GM19035 (cell line): ENCODE data around the gene SLC8A3.
"Not testable (repeated sequence)": the region's sequence is repeated elsewhere in the genome, so short reads cannot be mapped to it uniquely, and the experiment has no call there.

Source experiments
- ATAC-seq: cut with Tn5 transposase; IDR thresholded peaks from one replicate; pipeline ENCODE4 v1.9.1; 2021; ENCODE audit not compliant: unreplicated experiment

Gene SLC8A3

DNA sequence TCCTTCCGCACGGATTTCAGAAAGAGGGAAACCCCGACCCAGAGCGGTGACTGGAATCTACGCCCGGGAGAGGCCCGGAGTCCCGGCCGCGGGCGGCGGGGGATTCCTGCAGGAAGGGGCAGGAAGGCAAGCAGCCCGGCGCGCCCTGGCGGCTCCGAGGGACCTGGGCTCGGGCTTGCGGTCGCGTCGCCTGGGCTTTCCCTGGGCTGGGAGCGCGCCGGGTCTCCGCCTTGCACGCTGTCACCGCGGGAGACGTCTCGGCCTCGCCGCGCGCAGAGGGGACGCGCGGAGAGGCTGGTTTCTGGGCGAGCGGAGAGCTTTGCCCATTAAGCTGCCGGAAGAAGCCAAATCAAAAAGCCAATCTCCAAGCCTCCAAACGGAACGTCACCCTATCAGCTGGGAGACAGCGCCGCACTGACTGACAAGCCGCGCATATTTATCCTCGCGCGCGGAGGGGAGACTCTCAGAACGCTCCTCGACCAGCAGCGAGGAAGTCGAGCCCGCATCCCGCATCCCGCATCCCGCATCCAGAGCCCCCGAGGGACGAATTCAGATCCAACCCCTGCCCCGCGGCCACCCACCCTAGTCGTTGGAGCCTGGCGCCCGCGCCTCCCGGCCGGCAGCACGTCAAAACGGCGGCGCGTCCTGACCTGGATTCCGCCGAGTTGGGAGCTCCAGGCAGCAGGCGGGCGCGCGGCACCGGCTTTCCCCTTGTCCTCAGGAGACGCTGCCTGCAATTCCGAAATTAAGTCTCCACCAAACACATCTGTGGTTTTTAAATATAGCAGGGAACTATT is at the start of gene SLC8A3:
Gene SLC8A3 (minus strand): TSS at position 293 of the 797 bp plus-strand sequence. CDS start 20,529 bp downstream, outside the sequence.
- no peak for ATAC-seq

- no peak for ATAC-seq
Measured at GRCh38 chr14:70237710-70238109, 49.0 kb upstream of the SLC8A3 start.

DNA sequence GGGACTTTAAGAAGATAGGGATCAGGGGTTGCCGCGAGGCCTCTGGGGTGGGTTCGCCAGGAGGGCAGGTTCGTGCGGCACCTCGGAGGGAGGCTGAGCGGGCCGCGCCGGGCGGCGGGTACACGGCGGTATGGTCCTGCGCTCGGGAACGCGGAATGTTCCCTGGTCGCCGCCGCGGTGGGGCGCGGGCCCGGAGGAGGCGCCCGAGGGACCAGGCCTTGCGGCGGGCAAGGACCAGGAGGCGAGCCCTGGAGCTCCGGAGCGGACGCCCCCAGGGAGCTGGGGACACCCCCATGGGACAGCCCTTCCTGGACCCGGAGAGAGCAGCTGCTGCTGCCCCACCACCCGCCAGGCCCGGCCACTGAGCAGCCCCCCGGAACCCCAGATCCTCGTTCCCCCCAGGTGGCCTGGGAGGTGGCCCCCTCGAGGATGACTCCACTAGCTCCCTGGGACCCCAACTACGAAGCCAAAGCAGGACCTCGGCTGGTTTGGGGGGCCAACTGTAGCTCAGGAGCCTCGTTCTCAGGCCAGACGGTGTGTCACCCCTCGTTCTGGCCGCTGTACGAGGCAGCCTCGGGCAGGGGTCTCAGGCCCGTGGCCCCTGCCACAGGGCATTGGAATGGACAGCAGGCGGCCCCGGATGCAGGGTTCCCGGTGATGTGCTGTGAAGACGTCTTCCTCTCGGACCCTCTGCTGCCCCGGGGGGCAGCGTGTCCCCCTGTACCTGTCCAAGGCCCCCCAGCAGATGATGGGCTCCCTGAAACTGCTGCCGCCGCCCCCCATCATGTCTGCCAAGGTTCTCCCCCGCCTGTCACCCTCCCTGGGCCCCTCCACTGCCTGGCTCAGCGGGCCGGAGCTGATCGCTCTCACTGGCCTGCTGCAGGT is 45.6 kb upstream of the SLC8A3 start:
- no peak for ATAC-seq

DNA sequence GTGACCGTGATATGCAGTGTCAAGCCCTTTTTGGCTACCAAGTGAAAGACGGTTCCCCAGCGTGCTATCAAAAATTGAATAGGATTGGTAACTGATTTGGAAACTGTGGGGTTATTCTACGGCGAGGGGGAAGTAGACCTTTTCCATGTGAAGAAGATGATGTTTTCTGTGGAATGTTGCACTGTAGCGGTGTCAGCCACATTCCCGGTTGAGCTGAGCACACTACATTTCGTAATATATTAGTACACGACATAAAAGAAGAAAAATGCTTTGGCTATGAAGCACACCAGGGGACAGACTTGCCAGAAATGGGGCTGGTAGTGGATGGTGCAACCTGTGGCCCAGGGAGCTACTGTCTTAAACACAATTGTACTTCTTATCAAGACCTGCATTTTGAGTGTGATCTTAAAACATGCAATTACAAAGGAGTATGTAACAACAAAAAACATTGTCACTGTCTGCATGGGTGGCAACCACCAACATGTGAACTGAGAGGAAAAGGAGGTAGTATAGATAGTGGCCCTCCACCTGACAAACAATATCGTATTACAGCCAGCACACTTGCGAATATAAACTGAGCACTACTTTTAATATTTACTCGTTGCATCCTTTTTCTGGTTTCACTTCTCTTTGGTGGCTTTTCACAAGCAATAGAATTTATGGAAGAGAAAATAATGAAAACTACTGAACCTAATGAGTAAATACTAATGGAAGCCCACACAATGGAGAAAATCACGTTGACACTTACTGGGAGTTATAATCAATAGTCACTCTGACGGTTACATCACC is 43.2 kb upstream of the SLC8A3 start:
- ATAC-seq = not testable (repeated sequence)

- ATAC-seq = not testable (repeated sequence)
Measured at GRCh38 chr14:70229877-70230640, 41.3 kb upstream of the SLC8A3 start.

GRCh38 chr14:70213721-70214282 is 25.1 kb upstream of the SLC8A3 start:
- ATAC-seq = no peak

GRCh38 chr14:70212752-70213151 is 24.0 kb upstream of the SLC8A3 start:
- no peak for ATAC-seq

DNA sequence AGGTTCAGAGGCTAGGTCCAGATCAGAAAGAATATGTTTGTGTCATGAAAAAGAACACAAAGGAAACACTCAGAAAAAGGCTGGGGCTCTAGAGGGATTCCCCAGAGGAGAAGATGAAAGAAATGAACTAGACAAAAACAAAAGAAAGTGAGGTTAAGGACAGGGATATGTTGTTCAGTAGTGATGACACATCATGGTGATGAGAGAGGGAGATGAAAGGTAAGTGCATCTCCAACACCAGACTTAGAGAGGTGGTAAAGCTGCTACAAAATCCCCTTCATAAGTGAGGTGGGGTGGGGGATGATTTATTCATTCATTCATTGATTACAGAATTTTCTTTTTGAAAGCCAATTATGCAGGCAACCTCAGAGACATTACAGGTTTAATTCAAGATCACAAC is 19.6 kb upstream of the SLC8A3 start:
- no peak for ATAC-seq

- ATAC-seq = no peak
Measured at GRCh38 chr14:70203686-70204085, 14.9 kb upstream of the SLC8A3 start.

DNA sequence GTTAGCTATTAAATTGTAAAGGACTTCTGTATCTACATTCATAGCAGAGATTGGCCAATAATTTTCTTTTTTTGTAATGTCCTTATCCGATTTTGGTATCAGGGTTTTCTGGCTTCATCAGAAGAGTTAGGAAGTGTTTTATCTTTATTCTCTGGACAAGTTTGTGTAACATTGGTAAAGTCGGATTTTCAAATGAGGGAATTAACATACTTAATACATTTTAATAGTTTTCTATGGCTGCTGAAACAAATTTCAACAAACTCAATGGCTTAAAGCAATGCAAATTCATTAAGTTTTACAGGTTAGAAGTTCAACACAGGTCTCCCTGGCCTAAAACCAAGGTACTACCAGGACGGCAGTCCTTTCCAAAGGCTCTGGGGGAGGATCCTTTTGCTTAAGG is 13.2 kb upstream of the SLC8A3 start:
- ATAC-seq = no peak

GRCh38 chr14:70193396-70193795 is 4.6 kb upstream of the SLC8A3 start:
- ATAC-seq = no peak

DNA sequence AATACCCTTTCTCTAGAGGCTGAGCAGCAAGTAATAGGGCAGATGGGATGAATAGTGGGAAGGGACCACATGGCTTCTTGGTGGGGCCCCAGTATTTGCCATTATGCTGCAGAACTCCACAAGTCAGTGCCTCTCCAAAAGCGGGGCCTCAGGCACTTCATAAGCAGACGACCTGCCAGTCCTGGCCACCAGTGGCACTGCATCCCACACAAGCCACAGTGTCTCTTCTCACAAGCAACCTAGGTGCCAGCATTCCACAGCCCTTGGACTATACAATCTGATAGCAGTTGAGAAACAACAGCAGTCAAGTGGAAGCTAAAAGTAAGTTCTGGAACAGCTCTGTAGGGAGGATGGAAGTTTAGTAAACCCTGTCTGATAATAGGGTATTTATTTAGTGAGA is 4.2 kb upstream of the SLC8A3 start:
- no peak for ATAC-seq

- ATAC-seq = no peak
Measured at GRCh38 chr14:70190156-70190555, 1.4 kb upstream of the SLC8A3 start.

DNA sequence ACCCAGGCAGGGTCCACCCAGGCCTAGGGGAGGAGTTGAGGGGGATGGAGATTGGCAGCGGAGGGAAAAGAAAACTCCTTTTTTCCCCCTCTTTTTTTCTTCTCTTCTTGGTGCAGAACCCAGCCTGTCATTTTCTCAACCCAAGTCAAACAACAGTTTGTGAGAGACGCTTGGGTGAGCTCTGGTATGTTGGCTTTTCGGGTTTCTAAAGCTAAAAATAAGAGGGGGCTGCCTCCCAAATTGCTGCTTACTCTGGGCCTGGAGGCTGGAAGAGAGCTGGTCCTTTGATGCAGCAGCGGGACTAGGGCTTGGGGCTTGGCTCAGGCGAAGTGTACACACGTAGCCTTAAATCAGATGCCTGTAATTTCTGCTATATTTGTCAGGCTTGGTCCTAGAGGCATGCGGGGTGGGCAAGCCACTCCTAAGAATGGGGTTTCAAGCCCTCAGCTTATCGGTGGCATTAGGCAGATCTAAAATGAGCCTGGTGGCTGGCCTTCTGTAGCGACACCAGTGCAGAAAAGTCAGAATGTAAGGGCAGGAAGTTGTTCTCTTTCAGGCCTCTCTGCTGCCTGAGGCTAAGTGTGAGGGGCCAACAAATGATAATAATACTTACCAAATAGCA is 816 bp upstream of the SLC8A3 start:
- no peak for ATAC-seq

DNA sequence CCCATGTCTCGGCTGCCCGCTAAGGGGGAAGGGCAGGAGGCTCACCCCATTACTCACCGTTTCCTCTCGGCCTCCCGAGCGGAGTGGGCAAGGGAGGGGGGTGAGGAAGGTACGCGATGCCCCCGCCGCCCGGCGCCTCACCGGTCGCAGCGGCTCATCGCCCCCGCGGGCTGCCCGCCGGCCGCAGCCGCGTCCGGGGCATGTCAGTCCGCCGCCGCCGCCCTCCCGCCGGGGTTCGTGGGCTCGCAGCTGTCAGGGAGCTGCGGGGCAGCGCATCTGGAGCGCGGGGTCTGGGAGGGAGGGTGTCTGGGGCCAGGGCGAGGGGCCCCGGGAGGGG is 461 bp downstream of the SLC8A3 start:
- ATAC-seq = no peak

GRCh38 chr14:70186900-70187451 is 1.8 kb downstream of the SLC8A3 start:
- no peak for ATAC-seq

- peak; percentile 62 for ATAC-seq
Measured at GRCh38 chr14:70183991-70184390, 4.8 kb downstream of the SLC8A3 start.

DNA sequence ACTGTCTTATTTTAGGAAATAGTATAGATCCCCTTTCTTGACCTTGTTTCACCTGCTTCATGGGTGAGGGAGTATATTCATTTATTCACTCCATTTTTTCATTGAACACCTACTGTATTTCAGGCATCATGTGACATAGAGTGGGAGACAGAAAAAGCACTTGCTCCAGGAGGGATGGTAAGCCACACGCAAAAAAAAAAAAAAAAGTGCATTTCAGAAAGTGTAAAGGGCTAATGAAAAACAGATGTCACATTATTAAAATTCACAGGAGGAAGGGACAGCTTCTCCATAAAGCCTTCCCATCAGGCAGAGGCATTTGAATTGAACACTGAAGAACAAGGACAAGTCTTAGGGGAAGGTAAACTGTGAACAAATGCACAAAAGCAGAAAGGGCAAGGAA is 7.5 kb downstream of the SLC8A3 start:
- no peak for ATAC-seq

GRCh38 chr14:70180718-70181117 is 8.0 kb downstream of the SLC8A3 start:
- ATAC-seq = no peak
